ENCODE results near the gene HGFAC. TPM values are rescaled to one million over a fixed set of nuclear protein-coding genes. Genes with fewer than 3 reads are reported as not detected.

The HGFAC gene
- total RNA-seq, 1 donor from 2014 or later: not detected

- peaks cover 21% of the 10 kb centered on the region for H3K36me3 ChIP-seq (ENCODE audit: control insufficient read depth, insufficient read depth, low read length)
- FAIRE-seq (no peak), DNase-seq (ENCODE audit: low read depth) (no peak)
- TF ChIP-seq CTCF (IDR thresholded peaks at IDR 0.05; ENCODE audit: insufficient read depth, low read length, severe bottlenecking): no peak
- no peak overlapping the region for H3K4me3 ChIP-seq (ENCODE audit: low read depth, low read length)
- no peaks in the 10 kb centered on the region for H3K27me3 ChIP-seq (ENCODE audit: control insufficient read depth, insufficient read depth, low read length)
These were observed 36.6 kb upstream of the HGFAC start for GRCh38 chr4:3405176-3405575.

DNA sequence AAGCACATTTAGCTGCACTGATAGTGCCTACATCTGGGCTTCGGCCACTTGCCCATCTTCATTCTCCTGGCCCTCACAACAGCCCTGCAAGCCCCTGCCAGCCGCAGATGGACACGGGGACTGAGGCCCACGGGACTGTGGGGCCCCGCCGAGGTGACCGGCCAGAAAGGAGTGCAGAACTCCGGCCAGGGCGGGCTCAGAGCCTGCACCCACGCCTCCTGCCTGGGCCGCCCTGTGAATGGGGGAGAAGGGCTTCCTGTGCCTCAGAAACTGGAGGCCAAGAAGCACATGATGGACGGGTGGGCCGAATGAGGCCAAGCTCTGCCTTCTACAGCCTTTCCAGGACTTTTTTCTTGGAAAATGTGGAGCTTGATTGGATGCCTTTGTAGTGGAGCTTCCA lies 35.7 kb upstream of the HGFAC start:
- H3K36me3 ChIP-seq (ENCODE audit: control insufficient read depth, insufficient read depth, low read length): peaks cover 23% of the 10 kb centered on the region
- H3K27me3 ChIP-seq (ENCODE audit: control insufficient read depth, insufficient read depth, low read length): no peaks in the 10 kb centered on the region
- DNase-seq (ENCODE audit: low read depth): no peak
- no peak for TF ChIP-seq CTCF (IDR thresholded peaks at IDR 0.05; ENCODE audit: insufficient read depth, low read length, severe bottlenecking)
- H3K4me3 ChIP-seq (ENCODE audit: low read depth, low read length): no peak overlapping the region
- no peak for FAIRE-seq

DNA sequence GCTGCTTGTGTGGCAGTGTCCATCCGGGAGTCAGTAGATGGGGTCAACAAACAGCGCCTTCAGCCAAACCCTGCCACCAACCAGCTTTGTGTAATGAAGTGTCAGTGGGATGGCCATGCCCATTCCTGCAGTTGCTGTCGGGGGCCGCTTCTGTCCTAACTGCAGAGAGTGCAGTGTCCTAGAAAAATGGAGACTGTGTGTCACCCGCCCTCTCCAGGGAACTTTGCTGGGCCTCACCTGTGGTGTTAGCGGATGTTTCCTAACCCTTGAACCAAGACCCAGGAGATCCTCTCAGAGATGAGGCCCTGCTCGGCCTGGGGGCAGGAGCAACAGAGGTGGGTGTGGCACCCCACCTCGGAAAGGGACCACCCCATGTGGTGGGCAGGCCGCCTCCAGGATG lies 35.3 kb upstream of the HGFAC start:
- peaks cover 22% of the 10 kb centered on the region for H3K36me3 ChIP-seq (ENCODE audit: control insufficient read depth, insufficient read depth, low read length)
- no peak for TF ChIP-seq CTCF (IDR thresholded peaks at IDR 0.05; ENCODE audit: insufficient read depth, low read length, severe bottlenecking)
- no peaks in the 10 kb centered on the region for H3K27me3 ChIP-seq (ENCODE audit: control insufficient read depth, insufficient read depth, low read length)
- no peak overlapping the region for H3K4me3 ChIP-seq (ENCODE audit: low read depth, low read length)
- DNase-seq (ENCODE audit: low read depth) (no peak), FAIRE-seq (no peak)

DNA sequence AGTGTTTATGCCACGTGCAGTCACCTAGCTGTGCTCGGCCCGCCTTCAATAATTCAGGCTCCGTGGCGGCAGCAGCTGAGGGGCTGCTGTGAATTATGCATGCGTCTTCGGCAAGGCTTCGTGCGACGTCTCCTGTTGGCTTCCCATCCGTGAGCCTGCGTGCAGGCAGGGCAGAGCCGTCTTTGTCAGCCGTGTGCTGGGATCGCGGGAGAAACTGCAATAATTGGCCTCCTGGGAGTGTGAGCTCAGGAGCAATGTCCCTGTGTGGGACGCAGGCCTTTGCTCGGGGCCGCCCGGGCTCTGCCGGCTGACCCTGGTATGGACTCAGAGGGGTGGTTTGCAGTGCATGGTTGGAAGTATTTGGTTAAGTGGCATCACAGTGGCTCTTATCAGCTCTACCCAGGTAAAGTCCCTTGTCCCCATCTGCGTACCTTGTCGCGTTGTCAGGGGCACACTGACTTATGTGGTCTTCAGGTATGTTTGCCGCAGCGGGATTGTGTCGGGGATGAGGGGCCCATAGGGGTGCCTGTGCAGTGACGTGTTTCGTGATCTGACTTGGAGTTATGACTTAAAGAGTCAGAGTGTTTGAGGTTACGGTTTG lies 34.5 kb upstream of the HGFAC start:
- H3K27me3 ChIP-seq (ENCODE audit: control insufficient read depth, insufficient read depth, low read length): no peaks in the 10 kb centered on the region
- FAIRE-seq (no peak), DNase-seq (ENCODE audit: low read depth) (no peak)
- no peak for TF ChIP-seq CTCF (IDR thresholded peaks at IDR 0.05; ENCODE audit: insufficient read depth, low read length, severe bottlenecking)
- no peak overlapping the region for H3K4me3 ChIP-seq (ENCODE audit: low read depth, low read length)
- peaks cover 20% of the 10 kb centered on the region for H3K36me3 ChIP-seq (ENCODE audit: control insufficient read depth, insufficient read depth, low read length)

GRCh38 chr4:3407930-3408792 lies 33.6 kb upstream of the HGFAC start:
- TF ChIP-seq CTCF (IDR thresholded peaks at IDR 0.05; ENCODE audit: insufficient read depth, low read length, severe bottlenecking): no peak
- DNase-seq (ENCODE audit: low read depth) (peak; percentile 12), FAIRE-seq (peak; percentile 83)
- Histone ChIP-seq H3K4me3 (ENCODE audit: low read depth, low read length) (no peak overlapping the region), H3K36me3 (ENCODE audit: control insufficient read depth, insufficient read depth, low read length) (peaks cover 24% of the 10 kb centered on the region), H3K27me3 (ENCODE audit: control insufficient read depth, insufficient read depth, low read length) (no peaks in the 10 kb centered on the region)
